GM23338 (cell line): ENCODE results near the gene CYP26B1.

Source experiments
- CREB1 ChIP-seq: fragments of 250-450 bp; sonication (Bioruptor Pico); IDR thresholded peaks from 2 replicates; pipeline ENCODE4 v1.5.0; 2020; ENCODE audit warnings: low read depth, mild to moderate bottlenecking, moderate library complexity
- EZH2 ChIP-seq: fragments of 200-600 bp; sonication (generic); IDR thresholded peaks from one replicate; pipeline ENCODE4 v1.8.0; 2017; ENCODE audit warnings: antibody characterized with exemption, mild to moderate bottlenecking, low read depth; ENCODE audit not compliant: unreplicated experiment
- EZH2phosphoT487 ChIP-seq: fragments of 200-600 bp; sonication (generic); IDR thresholded peaks from one replicate; pipeline ENCODE4 v1.8.1; 2018; ENCODE audit warnings: antibody characterized with exemption; ENCODE audit not compliant: unreplicated experiment
- JUNB ChIP-seq: IDR thresholded peaks from one replicate; pipeline ENCODE4 v1.6.1; 2016; ENCODE audit warnings: antibody characterized with exemption; ENCODE audit not compliant: unreplicated experiment
- NANOG ChIP-seq: IDR thresholded peaks from 2 replicates; pipeline ENCODE4 v1.6.1; 2016; ENCODE audit warnings: antibody characterized with exemption, borderline replicate concordance
- POLR2AphosphoS5 ChIP-seq: IDR thresholded peaks from 2 replicates; pipeline ENCODE4 v1.6.1; 2016; ENCODE audit warnings: antibody characterized with exemption, low read depth
- STAT1 ChIP-seq: IDR thresholded peaks from one replicate; pipeline ENCODE4 v1.6.1; 2016; ENCODE audit warnings: antibody characterized with exemption; ENCODE audit not compliant: unreplicated experiment
- ZNF114 ChIP-seq: fragments of 250-450 bp; sonication (Bioruptor Pico); IDR thresholded peaks from 2 replicates; pipeline ENCODE4 v1.5.0; 2020; ENCODE audit warnings: mild to moderate bottlenecking, moderate library complexity
- ZNF331 ChIP-seq: fragments of 250-450 bp; sonication (Bioruptor Pico); IDR thresholded peaks from 2 replicates; pipeline ENCODE4 v1.5.0; 2020; ENCODE audit warnings: low read depth, mild to moderate bottlenecking, moderate library complexity
- TF ChIP-seq, protein P1 (sequence below), 2 experiments: fragments of 200-600 bp in 1 of 2; sonication (generic) in 1 of 2; conservative IDR thresholded peaks; 2 replicates each; pipeline versions ENCODE4 v1.5.1 to v1.6.1; 2016 to 2017; ENCODE audit warnings: antibody characterized with exemption in 2 of 2, low read depth in 2 of 2, mild to moderate bottlenecking in 2 of 2, moderate library complexity in 1 of 2
- TF ChIP-seq, protein P2 (sequence below): IDR thresholded peaks from one replicate; pipeline ENCODE4 v1.6.1; 2018; ENCODE audit warnings: antibody characterized with exemption; ENCODE audit not compliant: unreplicated experiment
- TF ChIP-seq, protein P3 (sequence below): IDR thresholded peaks from 2 replicates; pipeline ENCODE4 v1.6.1; 2016; ENCODE audit warnings: antibody characterized with exemption

DNA sequence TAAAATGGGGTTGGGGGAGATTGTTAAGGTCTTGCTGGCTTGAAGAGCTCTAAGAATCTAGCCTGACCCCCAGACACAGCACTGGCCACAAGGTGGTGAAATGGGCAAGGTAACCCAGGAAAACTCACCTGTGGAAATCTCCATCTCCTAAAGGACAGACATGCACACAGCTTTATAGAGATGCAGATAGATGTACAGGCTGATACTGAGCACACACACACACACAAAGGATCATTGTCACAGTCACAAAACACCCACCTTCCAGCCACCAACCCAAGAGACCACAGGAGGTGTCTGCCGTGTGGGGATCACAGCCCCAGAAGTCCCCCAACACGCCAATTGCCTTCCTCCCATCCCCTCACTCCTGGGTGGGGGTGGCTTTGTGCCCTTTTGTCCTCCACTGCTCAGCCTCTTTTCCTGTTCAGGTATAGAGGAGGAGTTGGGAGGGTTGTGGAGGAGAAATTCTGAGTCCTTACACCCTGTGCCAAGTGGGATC is 3.2 kb upstream of the CYP26B1 start:
- TF ChIP-seq, protein P1, sequence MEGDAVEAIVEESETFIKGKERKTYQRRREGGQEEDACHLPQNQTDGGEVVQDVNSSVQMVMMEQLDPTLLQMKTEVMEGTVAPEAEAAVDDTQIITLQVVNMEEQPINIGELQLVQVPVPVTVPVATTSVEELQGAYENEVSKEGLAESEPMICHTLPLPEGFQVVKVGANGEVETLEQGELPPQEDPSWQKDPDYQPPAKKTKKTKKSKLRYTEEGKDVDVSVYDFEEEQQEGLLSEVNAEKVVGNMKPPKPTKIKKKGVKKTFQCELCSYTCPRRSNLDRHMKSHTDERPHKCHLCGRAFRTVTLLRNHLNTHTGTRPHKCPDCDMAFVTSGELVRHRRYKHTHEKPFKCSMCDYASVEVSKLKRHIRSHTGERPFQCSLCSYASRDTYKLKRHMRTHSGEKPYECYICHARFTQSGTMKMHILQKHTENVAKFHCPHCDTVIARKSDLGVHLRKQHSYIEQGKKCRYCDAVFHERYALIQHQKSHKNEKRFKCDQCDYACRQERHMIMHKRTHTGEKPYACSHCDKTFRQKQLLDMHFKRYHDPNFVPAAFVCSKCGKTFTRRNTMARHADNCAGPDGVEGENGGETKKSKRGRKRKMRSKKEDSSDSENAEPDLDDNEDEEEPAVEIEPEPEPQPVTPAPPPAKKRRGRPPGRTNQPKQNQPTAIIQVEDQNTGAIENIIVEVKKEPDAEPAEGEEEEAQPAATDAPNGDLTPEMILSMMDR (conservative IDR thresholded peaks at IDR 0.05; ENCODE audit: low read depth in 2 of 2), result no peak; a peak in 1 of 4 replicates
- TF ChIP-seq EZH2 (no peak), EZH2phosphoT487 (no peak), STAT1 (no peak), POLR2AphosphoS5 (no peak), NANOG (no peak), CREB1 (CRISPR knock-in tag) (no peak), ZNF114 (CRISPR knock-in tag) (no peak), JUNB (no peak), ZNF331 (CRISPR knock-in tag) (no peak)
- TF ChIP-seq, protein P2, sequence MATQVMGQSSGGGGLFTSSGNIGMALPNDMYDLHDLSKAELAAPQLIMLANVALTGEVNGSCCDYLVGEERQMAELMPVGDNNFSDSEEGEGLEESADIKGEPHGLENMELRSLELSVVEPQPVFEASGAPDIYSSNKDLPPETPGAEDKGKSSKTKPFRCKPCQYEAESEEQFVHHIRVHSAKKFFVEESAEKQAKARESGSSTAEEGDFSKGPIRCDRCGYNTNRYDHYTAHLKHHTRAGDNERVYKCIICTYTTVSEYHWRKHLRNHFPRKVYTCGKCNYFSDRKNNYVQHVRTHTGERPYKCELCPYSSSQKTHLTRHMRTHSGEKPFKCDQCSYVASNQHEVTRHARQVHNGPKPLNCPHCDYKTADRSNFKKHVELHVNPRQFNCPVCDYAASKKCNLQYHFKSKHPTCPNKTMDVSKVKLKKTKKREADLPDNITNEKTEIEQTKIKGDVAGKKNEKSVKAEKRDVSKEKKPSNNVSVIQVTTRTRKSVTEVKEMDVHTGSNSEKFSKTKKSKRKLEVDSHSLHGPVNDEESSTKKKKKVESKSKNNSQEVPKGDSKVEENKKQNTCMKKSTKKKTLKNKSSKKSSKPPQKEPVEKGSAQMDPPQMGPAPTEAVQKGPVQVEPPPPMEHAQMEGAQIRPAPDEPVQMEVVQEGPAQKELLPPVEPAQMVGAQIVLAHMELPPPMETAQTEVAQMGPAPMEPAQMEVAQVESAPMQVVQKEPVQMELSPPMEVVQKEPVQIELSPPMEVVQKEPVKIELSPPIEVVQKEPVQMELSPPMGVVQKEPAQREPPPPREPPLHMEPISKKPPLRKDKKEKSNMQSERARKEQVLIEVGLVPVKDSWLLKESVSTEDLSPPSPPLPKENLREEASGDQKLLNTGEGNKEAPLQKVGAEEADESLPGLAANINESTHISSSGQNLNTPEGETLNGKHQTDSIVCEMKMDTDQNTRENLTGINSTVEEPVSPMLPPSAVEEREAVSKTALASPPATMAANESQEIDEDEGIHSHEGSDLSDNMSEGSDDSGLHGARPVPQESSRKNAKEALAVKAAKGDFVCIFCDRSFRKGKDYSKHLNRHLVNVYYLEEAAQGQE, result no peak
- TF ChIP-seq, protein P3, sequence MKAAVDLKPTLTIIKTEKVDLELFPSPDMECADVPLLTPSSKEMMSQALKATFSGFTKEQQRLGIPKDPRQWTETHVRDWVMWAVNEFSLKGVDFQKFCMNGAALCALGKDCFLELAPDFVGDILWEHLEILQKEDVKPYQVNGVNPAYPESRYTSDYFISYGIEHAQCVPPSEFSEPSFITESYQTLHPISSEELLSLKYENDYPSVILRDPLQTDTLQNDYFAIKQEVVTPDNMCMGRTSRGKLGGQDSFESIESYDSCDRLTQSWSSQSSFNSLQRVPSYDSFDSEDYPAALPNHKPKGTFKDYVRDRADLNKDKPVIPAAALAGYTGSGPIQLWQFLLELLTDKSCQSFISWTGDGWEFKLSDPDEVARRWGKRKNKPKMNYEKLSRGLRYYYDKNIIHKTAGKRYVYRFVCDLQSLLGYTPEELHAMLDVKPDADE, result no peak
